Right lobe of liver (tissue), 6 donors: Measurements from ENCODE around the gene FGF7. TPM values are rescaled to one million over a fixed set of nuclear protein-coding genes. Genes with fewer than 3 reads are reported as not detected.

Source experiments
- ATAC-seq, 4 donors: fragments of 200-7000 bp; cut with Tn5 transposase; one replicate each; pipeline ENCODE4 v1.9.1; 2020; ENCODE audit warnings: mild to moderate bottlenecking in 4 of 4, moderate library complexity in 4 of 4
- DNase-seq, 3 donors: peaks; one replicate each; pipeline ENCODE4 v3.0.0-alpha.2; 2020
- H3K27ac ChIP-seq, 3 donors: fragments of 200-600 bp; one replicate each; pipeline ENCODE4 v1.8.0; 2022
- H3K27me3 ChIP-seq, 2 donors: fragments of 200-600 bp; one replicate each; pipeline ENCODE4 v1.8.0; 2022
- H3K36me3 ChIP-seq, 4 donors: fragments of 200-600 bp; sonication (generic) in 1 of 4; one replicate each; pipeline versions ENCODE4 v1.5.1 to v1.8.0; 2017 to 2022; ENCODE audit warnings: control low read depth in 1 of 4
- H3K4me1 ChIP-seq, 4 donors: fragments of 200-600 bp; sonication (generic) in 1 of 4; one replicate each; pipeline versions ENCODE4 v1.5.1 to v1.8.0; 2017 to 2022; ENCODE audit warnings: control low read depth in 1 of 4
- H3K4me3 ChIP-seq, 3 donors: fragments of 200-600 bp; one replicate each; pipeline ENCODE4 v1.8.0; 2022
- H3K9me3 ChIP-seq, 4 donors: fragments of 200-600 bp; sonication (generic) in 1 of 4; one replicate each; pipeline versions ENCODE4 v1.5.1 to v1.8.0; 2017 to 2022; ENCODE audit warnings: control low read depth in 1 of 4
- POLR2A ChIP-seq: fragments of 450-650 bp; IDR thresholded peaks from one replicate; pipeline ENCODE4 v1.6.1; 2017; ENCODE audit warnings: antibody characterized with exemption, mild to moderate bottlenecking
- WGBS: methylation state at CpG from one replicate; pipeline ENCODE4 v1.1.6; 2018; ENCODE audit warnings: low coverage, low lambda C conversion rate; ENCODE audit not compliant: insufficient coverage; ENCODE audit errors: missing lambda C conversion rate; 5-methylcytosine and 5-hydroxymethylcytosine counted together
- intact Hi-C, 2 donors: fragments of 100-400 bp; cut with DNase I; formaldehyde crosslinking; loops; one replicate each; pipeline versions ENCODE4 v1.11.2 to v1.14.1; 2022
- total RNA-seq, 6 experiments: library from RNA; depleted of rRNA in 2 of 6; stranded (reverse); fragments of >200 nt in 2 of 6; fragmentation: NEBNext Ultra II Directional in 3 of 6; extraction: Animal tissue kit (Norgen Biotek cat#: 25700) in 3 of 6; gene quantifications; one replicate each; pipeline versions ENCODE4 v1.1.0 to v1.2.4, GENCODE V29; 2016 to 2023
- TF ChIP-seq, protein P1 (sequence below), 4 donors: fragments of 200-600 bp in 3 of 4; fragments of 450-650 bp in 1 of 4; IDR thresholded peaks; one replicate each; pipeline versions ENCODE4 v1.5.1 to v1.8.0; 2016 to 2022; ENCODE audit warnings: antibody characterized with exemption in 4 of 4, mild to moderate bottlenecking in 2 of 4
- donor health status: DM: no; HTN: yes; CAD: no.
- donor health status: DM: no; HTN: no; CAD: no.
- donor health status: DM: no; HTN: no; CAD: no.
- donor health status: DM: no; HTN: yes; CAD: no.
- donor health status: DM: no; HTN: yes; CAD: no.

The FGF7 gene
- total RNA-seq, 6 experiments from 2014 or later, result 0.09 to 1.0 (median 0.36) TPM

- H3K4me3 ChIP-seq, result no peak overlapping the region
- TF ChIP-seq POLR2A, result no peak
- TF ChIP-seq, protein P1, sequence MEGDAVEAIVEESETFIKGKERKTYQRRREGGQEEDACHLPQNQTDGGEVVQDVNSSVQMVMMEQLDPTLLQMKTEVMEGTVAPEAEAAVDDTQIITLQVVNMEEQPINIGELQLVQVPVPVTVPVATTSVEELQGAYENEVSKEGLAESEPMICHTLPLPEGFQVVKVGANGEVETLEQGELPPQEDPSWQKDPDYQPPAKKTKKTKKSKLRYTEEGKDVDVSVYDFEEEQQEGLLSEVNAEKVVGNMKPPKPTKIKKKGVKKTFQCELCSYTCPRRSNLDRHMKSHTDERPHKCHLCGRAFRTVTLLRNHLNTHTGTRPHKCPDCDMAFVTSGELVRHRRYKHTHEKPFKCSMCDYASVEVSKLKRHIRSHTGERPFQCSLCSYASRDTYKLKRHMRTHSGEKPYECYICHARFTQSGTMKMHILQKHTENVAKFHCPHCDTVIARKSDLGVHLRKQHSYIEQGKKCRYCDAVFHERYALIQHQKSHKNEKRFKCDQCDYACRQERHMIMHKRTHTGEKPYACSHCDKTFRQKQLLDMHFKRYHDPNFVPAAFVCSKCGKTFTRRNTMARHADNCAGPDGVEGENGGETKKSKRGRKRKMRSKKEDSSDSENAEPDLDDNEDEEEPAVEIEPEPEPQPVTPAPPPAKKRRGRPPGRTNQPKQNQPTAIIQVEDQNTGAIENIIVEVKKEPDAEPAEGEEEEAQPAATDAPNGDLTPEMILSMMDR (IDR thresholded peaks at IDR 0.05), result no peak
- DNase-seq (no peak), ATAC-seq (no peak)
- H3K4me1 ChIP-seq, result peaks cover 0 to 6% (median 0%) of the 10 kb centered on the region in 4 donors
- H3K9me3 ChIP-seq, result no peaks in the 10 kb centered on the region
- 26% methylated on average over 2 of the region's 2 CpGs for WGBS
- intact Hi-C loops, result no loop called here
- H3K27me3 ChIP-seq, result no peaks in the 10 kb centered on the region
- no peaks in the 10 kb centered on the region for H3K36me3 ChIP-seq
- no peak overlapping the region for H3K27ac ChIP-seq
Measured at GRCh38 chr15:49462232-49462844, 39.3 kb downstream of the FGF7 start.

- ATAC-seq, result no peak
- intact Hi-C loops, result no loop called here
Measured at GRCh38 chr15:49464522-49464921, 41.5 kb downstream of the FGF7 start.

DNA sequence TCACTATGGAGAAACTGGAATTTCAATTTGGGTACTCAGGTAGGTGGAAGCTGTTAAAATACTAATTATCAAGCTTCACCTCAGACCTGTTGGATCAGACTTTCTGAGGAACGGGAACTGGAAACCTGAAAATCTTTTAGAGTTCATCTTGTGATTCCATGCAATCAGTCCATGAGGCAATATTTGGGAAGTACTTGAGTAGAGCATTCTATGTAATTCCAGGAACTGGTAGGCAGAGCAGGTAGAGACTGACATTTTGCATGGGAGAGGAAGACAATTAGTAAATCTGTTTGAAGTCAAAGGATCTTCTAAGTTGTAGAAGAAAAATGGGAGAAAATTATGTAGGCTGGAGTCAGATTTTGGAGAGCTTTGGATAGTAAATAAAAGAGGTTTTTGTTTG is 43.1 kb downstream of the FGF7 start:
- TF ChIP-seq POLR2A, result no peak
- TF ChIP-seq, protein P1 (IDR thresholded peaks at IDR 0.05), result no peak
- DNase-seq (no peak), ATAC-seq (peak in 1 of 4 donors; percentile 31)
- intact Hi-C loops, result no loop called here
- H3K36me3 ChIP-seq, result no peaks in the 10 kb centered on the region
- peak overlapping the region in 1 of 3 donors; percentile 12 for H3K4me3 ChIP-seq
- 92% methylated on average over 1 of the region's 1 CpG for WGBS
- no peak overlapping the region for H3K27ac ChIP-seq
- H3K9me3 ChIP-seq, result no peaks in the 10 kb centered on the region
- peaks cover 0 to 14% (median 0%) of the 10 kb centered on the region in 4 donors for H3K4me1 ChIP-seq
- no peaks in the 10 kb centered on the region for H3K27me3 ChIP-seq

More at GRCh38 chr15:49464522-49464921, 41.5 kb downstream of the FGF7 start:
- DNase-seq, result no peak
- no peaks in the 10 kb centered on the region for H3K9me3 ChIP-seq
- H3K27ac ChIP-seq, result no peak overlapping the region
- peaks cover 0 to 14% (median 0%) of the 10 kb centered on the region in 4 donors for H3K4me1 ChIP-seq
- no peak overlapping the region for H3K4me3 ChIP-seq
- no peaks in the 10 kb centered on the region for H3K27me3 ChIP-seq
- H3K36me3 ChIP-seq, result no peaks in the 10 kb centered on the region
- TF ChIP-seq POLR2A, result no peak
- TF ChIP-seq, protein P1 (IDR thresholded peaks at IDR 0.05), result no peak
- WGBS, result 83% methylated on average over 3 of the region's 3 CpGs

GRCh38 chr15:49467746-49468480 is 44.9 kb downstream of the FGF7 start:
- Histone ChIP-seq H3K4me3 (no peak overlapping the region), H3K4me1 (peaks cover 0 to 14% (median 0%) of the 10 kb centered on the region in 4 donors), H3K27ac (peak overlapping the region in 1 of 3 donors; percentile 9), H3K9me3 (no peaks in the 10 kb centered on the region), H3K36me3 (no peaks in the 10 kb centered on the region), H3K27me3 (no peaks in the 10 kb centered on the region)
- intact Hi-C loops, result no loop called here
- ATAC-seq (peak in 1 of 4 donors; percentile 5), DNase-seq (no peak)
- 56% methylated on average over 3 of the region's 3 CpGs for WGBS
- TF ChIP-seq, protein P1 (IDR thresholded peaks at IDR 0.05), result no peak
- TF ChIP-seq POLR2A, result no peak
